PFSK-1 (cell line): Measurements from ENCODE around the gene MMP7.

Source experiments
- FOXP2 ChIP-seq: optimal IDR thresholded peaks from 2 replicates; pipeline ENCODE3; 2011; ENCODE audit warnings: borderline replicate concordance, control low read depth, inconsistent platforms; ENCODE audit not compliant: insufficient read depth; ENCODE audit errors: extremely low read length, extremely low read depth
- POLR2AphosphoS5 ChIP-seq: IDR thresholded peaks from 2 replicates; pipeline ENCODE4 v1.6.1; 2012; ENCODE audit warnings: low read depth, mild to moderate bottlenecking, control low read depth, low read length, moderate library complexity
- REST ChIP-seq, 2 experiments: IDR thresholded peaks; 2 replicates each; pipeline versions ENCODE4 v1.6.1 to v1.8.0; 2011 to 2012; ENCODE audit warnings: low read depth in 2 of 2, low read length in 2 of 2, control low read depth in 1 of 2, inconsistent platforms in 1 of 2, mild to moderate bottlenecking in 1 of 2, moderate library complexity in 1 of 2; ENCODE audit not compliant: insufficient read depth in 1 of 2
- SIN3A ChIP-seq: IDR thresholded peaks from 2 replicates; pipeline ENCODE4 v1.6.1; 2012; ENCODE audit warnings: mild to moderate bottlenecking, low read length, moderate library complexity, borderline replicate concordance; ENCODE audit not compliant: insufficient read depth
- TAF1 ChIP-seq: IDR thresholded peaks from 2 replicates; pipeline ENCODE4 v1.6.1; 2012; ENCODE audit warnings: low read length, control low read depth, borderline replicate concordance; ENCODE audit not compliant: insufficient read depth

MMP7 gene

GRCh38 chr11:102552020-102552419 is 21.5 kb upstream of the MMP7 start:
- TF ChIP-seq SIN3A (no peak), TAF1 (no peak)

GRCh38 chr11:102551169-102551781 is 20.7 kb upstream of the MMP7 start:
- TF ChIP-seq TAF1, result no peak
- TF ChIP-seq FOXP2, result no peak
- TF ChIP-seq SIN3A, result no peak
- no peak for TF ChIP-seq REST (IDR thresholded peaks at IDR 0.05; ENCODE audit: insufficient read depth in 1 of 2, low read depth in 2 of 2, low read length in 2 of 2)
- no peak for TF ChIP-seq POLR2AphosphoS5

- TF ChIP-seq SIN3A, result no peak
- TF ChIP-seq REST (IDR thresholded peaks at IDR 0.05; ENCODE audit: insufficient read depth in 1 of 2, low read depth in 2 of 2, low read length in 2 of 2), result no peak
- TF ChIP-seq FOXP2, result no peak
- no peak for TF ChIP-seq TAF1
- no peak for TF ChIP-seq POLR2AphosphoS5
Observed at GRCh38 chr11:102546923-102547471, 16.4 kb upstream of the MMP7 start.

GRCh38 chr11:102546427-102546826 is 15.9 kb upstream of the MMP7 start:
- TF ChIP-seq REST (IDR thresholded peaks at IDR 0.05; ENCODE audit: insufficient read depth in 1 of 2, low read depth in 2 of 2, low read length in 2 of 2), result no peak
- no peak for TF ChIP-seq TAF1
- no peak for TF ChIP-seq SIN3A
- no peak for TF ChIP-seq FOXP2
- no peak for TF ChIP-seq POLR2AphosphoS5

- no peak for TF ChIP-seq POLR2AphosphoS5
- TF ChIP-seq SIN3A, result no peak
- TF ChIP-seq TAF1, result no peak
- TF ChIP-seq REST (IDR thresholded peaks at IDR 0.05; ENCODE audit: insufficient read depth in 1 of 2, low read depth in 2 of 2, low read length in 2 of 2), result no peak
- TF ChIP-seq FOXP2, result no peak
Observed at GRCh38 chr11:102545701-102546100, 15.2 kb upstream of the MMP7 start.
